Testis (tissue), 3 donors: Measurements from ENCODE around the gene ARMCX2. TPM values are rescaled to one million over a fixed set of nuclear protein-coding genes. Genes with fewer than 3 reads are reported as not detected.
A peak's percentile ranks its signal among the peaks of the same experiment; 100 is the strongest.
"Not testable (repeated sequence)": the region's sequence is repeated elsewhere in the genome, so short reads cannot be mapped to it uniquely, and the experiment has no call there.

Source experiments
- DNase-seq: peaks from one replicate; pipeline ENCODE4 v3.0.0-alpha.2; 2019
- H3K27ac ChIP-seq, 2 donors: fragments of 200-600 bp; sonication (generic); one replicate each; pipeline ENCODE4 v1.5.1; 2019
- H3K27me3 ChIP-seq: fragments of 200-600 bp; sonication (generic); one replicate; pipeline ENCODE4 v1.5.1; 2019
- H3K36me3 ChIP-seq: fragments of 200-600 bp; sonication (generic); one replicate; pipeline ENCODE4 v1.5.1; 2017; ENCODE audit warnings: low read depth; ENCODE audit errors: missing control alignments
- H3K4me1 ChIP-seq: fragments of 200-600 bp; sonication (generic); one replicate; pipeline ENCODE4 v1.5.1; 2019
- H3K4me3 ChIP-seq, 2 donors: fragments of 200-600 bp; sonication (generic); one replicate each; pipeline ENCODE4 v1.5.1; 2017 to 2019
- H3K9me3 ChIP-seq: fragments of 200-600 bp; sonication (generic); one replicate; pipeline ENCODE4 v1.5.1; 2017
- CTCF ChIP-seq, 3 experiments: fragments of 450-650 bp in 2 of 3; fragments of 200-600 bp in 1 of 3; sonication (generic) in 1 of 3; IDR thresholded peaks; one replicate each; pipeline ENCODE4 v1.5.1; 2016 to 2019; ENCODE audit warnings: antibody characterized with exemption in 3 of 3, mild to moderate bottlenecking in 2 of 3, moderate library complexity in 1 of 3
- POLR2A ChIP-seq: fragments of 450-650 bp; IDR thresholded peaks from one replicate; pipeline ENCODE4 v1.6.1; 2017; ENCODE audit warnings: antibody characterized with exemption, mild to moderate bottlenecking, moderate library complexity
- WGBS, 2 donors: methylation state at CpG; one replicate each; pipeline ENCODE4 v1.1.5; 2018; 5-methylcytosine and 5-hydroxymethylcytosine counted together
- intact Hi-C: fragments of 100-400 bp; cut with DNase I; formaldehyde crosslinking; loops from one replicate; pipeline ENCODE4 v1.15.1; 2023; ENCODE audit warnings: low total_unique reads
- polyA plus RNA-seq: library from polyadenylated mRNA; stranded (reverse); fragments of 350-450 nt; fragmentation: Illumina TruSeq; extraction: RNeasy Lipid Tissue Mini Kit (QIAGEN cat#74804); gene quantifications from one replicate; pipeline ENCODE4 v1.2.3, GENCODE V29; 2014; ENCODE audit warnings: low read depth, low replicate concordance; ENCODE audit not compliant: insufficient read depth
- total RNA-seq, 2 donors: library from RNA; depleted of rRNA; stranded (reverse); fragments of >200 nt; gene quantifications; one replicate each; pipeline ENCODE4 v1.2.3, GENCODE V29; 2016

ARMCX2 gene
- total and polyA plus RNA-seq, 3 donors from 2014 or later, result 16.1 to 19.2 (median 17.7) TPM

DNA sequence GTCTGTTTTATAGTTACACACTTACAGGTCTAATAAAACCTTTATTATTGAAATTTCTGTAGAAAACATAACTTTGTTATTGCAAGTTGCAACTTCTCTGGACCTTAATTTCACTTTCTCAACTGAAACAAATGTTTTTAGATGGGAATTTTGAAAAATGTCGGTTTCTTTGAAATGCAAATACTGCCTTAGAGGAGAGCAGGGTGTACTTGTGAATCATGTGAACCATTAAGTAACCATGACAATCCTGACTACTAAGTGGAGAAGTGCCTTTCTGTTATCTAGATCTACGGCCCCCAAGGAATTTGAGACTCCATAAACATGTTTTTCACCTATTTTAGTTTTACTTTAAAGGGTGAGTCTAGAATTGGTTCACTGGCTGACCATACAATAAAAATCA is 8.5 kb upstream of the ARMCX2 start:
- TF ChIP-seq POLR2A (no peak), CTCF (IDR thresholded peaks at IDR 0.05) (no peak)
- Histone ChIP-seq H3K27ac (no peak overlapping the region), H3K36me3 (no peaks in the 10 kb centered on the region), H3K4me3 (no peak overlapping the region), H3K27me3 (no peaks in the 10 kb centered on the region), H3K4me1 (no peaks in the 10 kb centered on the region), H3K9me3 (no peaks in the 10 kb centered on the region)
- intact Hi-C loops, result no loop called here
- DNase-seq, result no peak
- WGBS, 2 donors, result 41 to 58% methylated on average over 2 of the region's 2 CpGs

- H3K27me3 ChIP-seq, result no peaks in the 10 kb centered on the region
- no peaks in the 10 kb centered on the region for H3K4me1 ChIP-seq
- WGBS, 2 donors, result 0 to 1% methylated on average over 16 to 33 of the region's 38 CpGs
- no peaks in the 10 kb centered on the region for H3K9me3 ChIP-seq
- peak overlapping the region; percentile 53 to 68 for H3K4me3 ChIP-seq
- TF ChIP-seq POLR2A (no peak), CTCF (IDR thresholded peaks at IDR 0.05) (no peak)
- H3K36me3 ChIP-seq, result no peaks in the 10 kb centered on the region
- intact Hi-C loops, result no loop called here
- DNase-seq, result peak; percentile 85
- peak overlapping the region; percentile 78 to 79 for H3K27ac ChIP-seq
Measured at GRCh38 chrX:101658661-101659491, 774 bp downstream of the ARMCX2 start.

DNA sequence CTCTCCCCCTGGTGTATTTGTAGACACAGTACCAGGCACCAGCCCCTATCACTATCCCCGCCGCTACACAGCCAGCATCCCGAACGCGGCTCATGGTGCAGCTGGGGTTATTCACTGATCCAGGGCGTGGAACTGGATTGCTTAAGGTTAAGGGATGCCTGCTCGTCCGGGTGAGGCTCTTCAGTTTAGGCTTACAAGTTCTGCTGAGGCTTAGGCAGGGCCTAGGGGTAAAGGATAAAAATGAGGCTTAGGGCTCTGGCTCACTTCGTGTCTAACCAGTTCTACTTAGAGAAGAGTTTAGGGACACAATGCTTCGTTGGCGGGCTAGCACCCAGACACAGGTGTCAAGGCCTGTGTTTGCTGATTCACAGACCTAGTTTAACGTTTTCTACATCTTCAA is 2.2 kb downstream of the ARMCX2 start:
- no peak for DNase-seq
- intact Hi-C loops, result no loop called here
- Histone ChIP-seq H3K27me3 (no peaks in the 10 kb centered on the region), H3K4me3 (no peak overlapping the region), H3K36me3 (no peaks in the 10 kb centered on the region), H3K4me1 (no peaks in the 10 kb centered on the region), H3K27ac (no peak overlapping the region), H3K9me3 (no peaks in the 10 kb centered on the region)
- WGBS, 2 donors, result 88% methylated on average over 12 of the region's 12 CpGs; no CpG with 5 or more reads in 1 of the 2 donors
- no peak for TF ChIP-seq POLR2A
- TF ChIP-seq CTCF (IDR thresholded peaks at IDR 0.05), result no peak

DNA sequence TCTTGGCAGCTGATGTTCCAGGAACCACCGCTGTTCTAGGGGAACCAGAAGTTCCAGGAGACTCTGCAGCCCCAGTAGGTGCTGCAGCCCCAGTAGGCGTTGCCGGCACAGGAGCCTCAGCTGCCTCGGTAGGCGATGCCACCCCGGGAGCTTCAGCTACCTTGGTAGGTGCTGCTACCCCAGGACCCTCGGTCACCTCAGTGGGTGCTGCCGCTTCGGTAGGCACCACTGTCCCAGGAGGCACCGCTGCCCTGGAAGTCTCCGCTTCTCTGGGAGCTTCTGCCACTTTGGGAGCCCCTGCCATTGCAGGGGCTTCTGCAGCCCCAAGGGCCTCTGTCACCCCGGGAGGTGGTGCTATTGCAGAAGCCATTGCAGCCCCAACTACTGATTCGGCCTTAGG is 2.8 kb downstream of the ARMCX2 start:
- Histone ChIP-seq H3K36me3 (no peaks in the 10 kb centered on the region), H3K27me3 (no peaks in the 10 kb centered on the region), H3K27ac (no peak overlapping the region), H3K4me3 (no peak overlapping the region), H3K4me1 (no peaks in the 10 kb centered on the region), H3K9me3 (no peaks in the 10 kb centered on the region)
- intact Hi-C loops, result no loop called here
- no peak for DNase-seq
- no peak for TF ChIP-seq POLR2A
- TF ChIP-seq CTCF (IDR thresholded peaks at IDR 0.05), result no peak
- WGBS, 2 donors, result 96% methylated on average over 12 of the region's 13 CpGs; no CpG with 5 or more reads in 1 of the 2 donors

DNA sequence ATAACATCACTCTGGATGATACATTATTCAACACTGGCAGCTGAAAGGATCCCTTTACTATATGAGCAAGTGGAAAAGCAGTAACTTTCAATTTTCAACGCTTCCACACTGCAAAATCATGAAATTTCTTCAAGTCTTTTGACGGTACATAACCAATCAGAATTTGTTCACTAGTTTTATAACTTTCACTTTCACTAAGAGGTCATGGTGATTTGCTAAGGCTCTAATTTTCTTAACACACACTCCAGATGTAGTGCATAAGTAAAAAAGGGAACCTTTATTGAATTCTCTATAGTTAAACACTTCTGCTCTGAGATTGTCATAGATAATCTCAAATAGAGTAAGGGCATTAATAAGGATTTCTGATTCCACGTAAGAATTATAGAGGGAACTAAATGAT is 4.1 kb downstream of the ARMCX2 start:
- Histone ChIP-seq H3K36me3 (no peaks in the 10 kb centered on the region), H3K9me3 (no peaks in the 10 kb centered on the region), H3K27ac (no peak overlapping the region), H3K4me1 (no peaks in the 10 kb centered on the region), H3K27me3 (no peaks in the 10 kb centered on the region), H3K4me3 (no peak overlapping the region)
- 86 to 88% methylated on average over 3 of the region's 3 CpGs for WGBS, 2 donors
- no peak for TF ChIP-seq POLR2A
- no peak for TF ChIP-seq CTCF (IDR thresholded peaks at IDR 0.05)
- DNase-seq, result no peak
- intact Hi-C loops, result no loop called here

- intact Hi-C loops, H3K4me1 ChIP-seq, H3K27ac ChIP-seq, H3K36me3 ChIP-seq, H3K27me3 ChIP-seq, H3K9me3 ChIP-seq, DNase-seq, H3K4me3 ChIP-seq: not testable (repeated sequence)
Measured at GRCh38 chrX:101647716-101648115, 11.9 kb downstream of the ARMCX2 start.
